Glutamatergic neuron (in vitro differentiated cells): Measurements from ENCODE around the gene SECISBP2. TPM values are rescaled to one million over a fixed set of nuclear protein-coding genes. Genes with fewer than 3 reads are reported as not detected.

Experiments used
- DNase-seq: peaks from one replicate; pipeline ENCODE4 v3.0.0; 2022
- H3K27ac Mint-ChIP-seq: one replicate; pipeline ENCODE4 v1.8.0; 2020; ENCODE audit warnings: mild to moderate bottlenecking, mixed read lengths, inconsistent platforms; ENCODE audit not compliant: unreplicated experiment
- H3K27me3 Mint-ChIP-seq: one replicate; pipeline ENCODE4 v1.8.0; 2020; ENCODE audit warnings: mild to moderate bottlenecking, moderate library complexity, mixed read lengths, inconsistent platforms; ENCODE audit not compliant: unreplicated experiment
- H3K36me3 Mint-ChIP-seq: one replicate; pipeline ENCODE4 v1.8.0; 2020; ENCODE audit warnings: mild to moderate bottlenecking, mixed read lengths, inconsistent platforms; ENCODE audit not compliant: unreplicated experiment
- H3K4me1 Mint-ChIP-seq: one replicate; pipeline ENCODE4 v1.8.0; 2020; ENCODE audit warnings: mild to moderate bottlenecking, low read depth, mixed read lengths, inconsistent platforms; ENCODE audit not compliant: unreplicated experiment
- H3K4me3 Mint-ChIP-seq: one replicate; pipeline ENCODE4 v1.8.0; 2020; ENCODE audit warnings: mild to moderate bottlenecking, mixed read lengths, inconsistent platforms; ENCODE audit not compliant: unreplicated experiment
- H3K9me3 Mint-ChIP-seq: one replicate; pipeline ENCODE4 v1.8.0; 2020; ENCODE audit warnings: mild to moderate bottlenecking, moderate library complexity, mixed read lengths, inconsistent platforms; ENCODE audit not compliant: unreplicated experiment
- total RNA-seq: library from RNA; stranded (reverse); fragmentation: NEBNext Ultra II Directional; extraction: Animal tissue kit (Norgen Biotek cat#: 25700); gene quantifications from one replicate; pipeline ENCODE4 v1.2.1, GENCODE V29; 2021; ENCODE audit not compliant: unreplicated experiment
- TF ChIP-seq, protein P1 (sequence below): fragments of 200-600 bp; sonication (generic); IDR thresholded peaks from one replicate; pipeline ENCODE4 v1.5.0; 2021; ENCODE audit not compliant: partially characterized antibody, unreplicated experiment

SECISBP2 gene
- total RNA-seq, 1 donor from 2014 or later: 86.4 TPM

DNA sequence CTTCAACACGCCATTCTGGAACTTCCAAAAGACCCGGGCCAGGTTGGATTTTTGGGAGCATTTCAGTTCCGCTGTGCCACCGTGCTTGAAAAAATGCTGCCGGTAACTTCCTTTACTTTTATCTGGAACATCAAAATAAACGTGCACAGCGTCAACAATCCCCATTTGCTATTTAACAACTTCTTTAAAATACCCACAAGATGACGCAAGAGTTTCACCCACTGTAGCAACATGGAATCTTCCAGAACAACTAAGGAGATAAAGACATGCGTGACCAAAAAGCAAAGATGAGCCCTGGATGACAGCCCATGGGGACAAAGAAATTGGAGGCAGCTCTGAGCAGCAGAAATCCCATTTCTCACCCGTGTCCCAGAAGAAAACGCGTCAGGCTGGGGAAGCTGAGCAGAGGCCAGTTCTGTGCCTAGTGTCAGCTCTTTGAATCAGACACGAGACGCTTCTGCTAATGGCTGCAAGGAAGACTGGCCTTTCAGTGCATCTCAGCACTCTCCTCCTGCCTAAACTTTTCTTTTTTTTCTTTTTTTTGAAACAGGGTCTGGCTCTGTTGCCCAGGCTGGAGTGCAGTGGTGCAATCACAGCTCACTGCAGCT, 61.3 kb downstream of the SECISBP2 start:
- Mint-ChIP-seq H3K27ac (no peak overlapping the region), H3K9me3 (peaks cover 33% of the 10 kb centered on the region), H3K4me3 (no peak overlapping the region), H3K27me3 (peaks cover 18% of the 10 kb centered on the region), H3K36me3 (peaks cover 33% of the 10 kb centered on the region), H3K4me1 (peaks cover 24% of the 10 kb centered on the region)
- DNase-seq: no peak
- TF ChIP-seq, protein P1, sequence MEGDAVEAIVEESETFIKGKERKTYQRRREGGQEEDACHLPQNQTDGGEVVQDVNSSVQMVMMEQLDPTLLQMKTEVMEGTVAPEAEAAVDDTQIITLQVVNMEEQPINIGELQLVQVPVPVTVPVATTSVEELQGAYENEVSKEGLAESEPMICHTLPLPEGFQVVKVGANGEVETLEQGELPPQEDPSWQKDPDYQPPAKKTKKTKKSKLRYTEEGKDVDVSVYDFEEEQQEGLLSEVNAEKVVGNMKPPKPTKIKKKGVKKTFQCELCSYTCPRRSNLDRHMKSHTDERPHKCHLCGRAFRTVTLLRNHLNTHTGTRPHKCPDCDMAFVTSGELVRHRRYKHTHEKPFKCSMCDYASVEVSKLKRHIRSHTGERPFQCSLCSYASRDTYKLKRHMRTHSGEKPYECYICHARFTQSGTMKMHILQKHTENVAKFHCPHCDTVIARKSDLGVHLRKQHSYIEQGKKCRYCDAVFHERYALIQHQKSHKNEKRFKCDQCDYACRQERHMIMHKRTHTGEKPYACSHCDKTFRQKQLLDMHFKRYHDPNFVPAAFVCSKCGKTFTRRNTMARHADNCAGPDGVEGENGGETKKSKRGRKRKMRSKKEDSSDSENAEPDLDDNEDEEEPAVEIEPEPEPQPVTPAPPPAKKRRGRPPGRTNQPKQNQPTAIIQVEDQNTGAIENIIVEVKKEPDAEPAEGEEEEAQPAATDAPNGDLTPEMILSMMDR: no peak

DNA sequence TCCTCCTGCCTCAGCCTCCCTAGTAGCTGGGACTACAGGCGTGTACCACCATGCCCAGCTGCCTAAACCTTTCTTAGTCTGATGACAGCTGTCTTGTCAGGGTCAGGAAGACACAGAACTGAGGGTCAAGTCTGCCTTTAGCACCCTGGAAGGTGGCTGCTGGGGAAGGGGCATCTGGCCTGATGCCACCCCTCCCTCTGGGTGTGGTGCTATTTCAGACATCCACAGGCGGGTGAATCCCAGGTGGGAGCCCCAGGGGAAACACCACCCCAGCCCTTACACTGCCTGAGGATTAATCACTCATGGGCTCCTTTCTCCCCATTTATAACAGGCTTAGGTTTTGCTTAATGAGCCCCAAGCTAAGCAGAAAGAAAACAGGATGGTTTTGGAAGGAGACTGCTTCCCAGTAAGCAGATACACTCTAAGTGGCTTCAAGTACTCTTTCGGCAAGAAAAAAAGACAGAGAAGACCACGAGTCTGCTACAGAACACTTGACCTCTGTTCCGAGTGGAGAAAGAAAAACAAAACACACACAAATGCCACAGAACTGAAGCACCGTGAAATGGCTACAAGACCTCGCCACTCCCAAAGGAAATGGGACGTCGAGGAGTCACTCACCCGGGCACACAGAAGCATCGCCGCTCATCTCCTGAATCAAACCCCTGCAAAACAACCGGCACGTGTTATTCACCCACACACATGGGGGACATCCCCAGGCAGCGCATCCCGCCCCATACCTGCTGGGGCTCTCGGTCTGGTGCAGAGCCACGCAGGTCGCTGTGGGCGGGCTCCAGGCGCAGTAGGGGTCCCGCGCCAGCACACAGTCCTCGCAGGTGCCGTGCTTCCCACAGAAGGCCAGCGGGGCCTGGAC, 62.4 kb downstream of the SECISBP2 start:
- TF ChIP-seq, protein P1: no peak
- Mint-ChIP-seq H3K27me3 (peaks cover 17% of the 10 kb centered on the region), H3K4me3 (no peak overlapping the region), H3K9me3 (peaks cover 35% of the 10 kb centered on the region), H3K4me1 (peaks cover 22% of the 10 kb centered on the region), H3K27ac (no peak overlapping the region), H3K36me3 (peaks cover 33% of the 10 kb centered on the region)
- DNase-seq: no peak

DNA sequence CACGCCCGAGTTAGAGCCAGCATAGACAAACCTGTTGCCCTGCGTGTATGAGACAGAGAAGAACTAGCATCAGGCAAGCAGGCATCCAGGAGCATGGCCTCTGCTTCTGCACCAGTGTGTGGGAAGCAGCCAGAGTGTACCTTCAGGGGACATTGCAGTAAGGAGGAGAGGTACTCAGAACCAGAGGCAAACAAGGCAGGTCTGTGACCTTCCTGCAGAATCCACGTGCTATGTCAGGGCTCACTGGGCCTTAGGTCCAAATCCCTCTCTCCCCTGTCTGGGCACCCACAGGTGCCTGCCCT, 63.0 kb downstream of the SECISBP2 start:
- no peak overlapping the region for H3K4me3 Mint-ChIP-seq
- peaks cover 17% of the 10 kb centered on the region for H3K27me3 Mint-ChIP-seq
- TF ChIP-seq, protein P1: no peak
- H3K36me3 Mint-ChIP-seq: peaks cover 33% of the 10 kb centered on the region
- no peak overlapping the region for H3K27ac Mint-ChIP-seq
- H3K9me3 Mint-ChIP-seq: peaks cover 32% of the 10 kb centered on the region
- peaks cover 20% of the 10 kb centered on the region for H3K4me1 Mint-ChIP-seq
- DNase-seq: no peak

DNA sequence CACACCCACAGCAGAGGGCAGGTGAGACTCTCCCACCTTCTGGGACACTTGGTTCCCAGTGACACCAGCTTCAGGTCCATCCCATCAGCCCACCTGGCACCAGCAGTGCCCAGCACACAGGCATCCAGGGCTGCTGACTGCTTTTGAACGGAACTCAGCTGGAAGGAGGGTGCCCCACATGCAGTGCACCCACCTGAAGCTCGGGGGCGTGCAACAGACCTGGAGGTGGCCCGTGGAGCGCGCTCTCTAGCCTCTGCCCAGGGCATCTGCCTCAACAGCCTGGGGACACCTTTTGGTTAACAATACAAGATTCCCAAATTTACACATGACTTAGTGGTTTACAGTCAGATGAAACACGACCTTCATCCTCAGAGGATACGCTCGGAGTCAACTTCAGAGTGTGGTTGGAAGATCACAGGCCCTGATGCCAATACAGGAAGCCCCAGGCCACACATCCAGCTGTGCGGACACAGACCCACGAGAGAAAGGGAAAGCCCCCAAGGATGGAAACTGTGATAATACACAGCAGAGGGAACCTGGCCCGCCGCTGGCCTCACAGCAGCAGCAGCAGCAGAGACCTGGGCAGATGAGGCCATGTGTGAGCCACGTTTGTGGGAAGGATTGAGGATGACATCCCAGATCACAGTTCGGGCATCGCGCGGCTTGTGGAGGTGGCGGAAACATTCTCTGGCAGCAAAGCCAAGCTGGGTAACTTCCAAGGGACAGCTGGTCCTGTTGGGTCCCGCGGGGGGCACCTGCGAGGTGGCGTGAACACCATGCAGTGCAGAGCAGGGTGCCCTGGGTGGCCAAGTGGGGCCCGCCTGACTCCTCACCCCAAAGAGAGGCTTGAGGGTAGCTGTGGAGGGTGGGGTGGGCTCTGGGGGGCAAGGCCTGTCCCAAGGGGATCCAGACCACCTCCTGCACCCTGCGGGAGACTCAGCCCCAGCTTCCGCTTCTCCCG, 64.0 kb downstream of the SECISBP2 start:
- no peak overlapping the region for H3K4me3 Mint-ChIP-seq
- H3K4me1 Mint-ChIP-seq: peaks cover 12% of the 10 kb centered on the region
- peaks cover 29% of the 10 kb centered on the region for H3K9me3 Mint-ChIP-seq
- H3K27ac Mint-ChIP-seq: no peak overlapping the region
- TF ChIP-seq, protein P1: no peak
- DNase-seq: no peak
- H3K36me3 Mint-ChIP-seq: peaks cover 24% of the 10 kb centered on the region
- peaks cover 13% of the 10 kb centered on the region for H3K27me3 Mint-ChIP-seq
